Activated CD8-positive, alpha-beta T cell treated with anti-CD3 and anti-CD28 coated beads for 36 hours (primary cell): ENCODE measurements around the gene NRTN. TPM values are rescaled to one million over a fixed set of nuclear protein-coding genes. Genes with fewer than 3 reads are reported as not detected.

Experiments
- ATAC-seq: fragments of 200-7000 bp; cut with Tn5 transposase; one replicate; pipeline ENCODE4 v1.10.0; 2021; ENCODE audit warnings: mild to moderate bottlenecking, moderate library complexity
- CTCF ChIA-PET: fragments of 350-600 bp; sonication (Branson Sonifier 250); formaldehyde crosslinking; loops from one replicate; lab custom pipeline; 2021; ENCODE audit warnings: antibody characterized with exemption; lab: Charles Lee
- POLR2A ChIA-PET: fragments of 350-600 bp; sonication (Branson Sonifier 250); formaldehyde crosslinking; loops from one replicate; lab custom pipeline; 2021; ENCODE audit warnings: antibody characterized with exemption; lab: Charles Lee
- DNase-seq: peaks from one replicate; pipeline ENCODE4 v3.0.0-alpha.2; 2020
- H3K27ac Mint-ChIP-seq: one replicate; pipeline ENCODE4 v1.8.0; 2021; ENCODE audit warnings: mild to moderate bottlenecking, mixed read lengths
- H3K27me3 Mint-ChIP-seq: one replicate; pipeline ENCODE4 v1.8.0; 2021; ENCODE audit warnings: mixed read lengths
- H3K36me3 Mint-ChIP-seq: one replicate; pipeline ENCODE4 v1.8.0; 2021; ENCODE audit warnings: low read depth, mixed read lengths
- H3K4me1 Mint-ChIP-seq: one replicate; pipeline ENCODE4 v1.8.0; 2021; ENCODE audit warnings: low read depth, mixed read lengths
- H3K4me3 Mint-ChIP-seq: one replicate; pipeline ENCODE4 v1.8.0; 2021; ENCODE audit warnings: mild to moderate bottlenecking, moderate library complexity, mixed read lengths
- H3K9me3 Mint-ChIP-seq: one replicate; pipeline ENCODE4 v1.8.0; 2021; ENCODE audit warnings: mixed read lengths
- intact Hi-C: fragments of 100-400 bp; cut with micrococcal nuclease; formaldehyde crosslinking; loops from one replicate; pipeline ENCODE4 v1.10.0; 2022
- total RNA-seq, 2 experiments: library from RNA; stranded (reverse); gene quantifications; one replicate each; pipeline ENCODE4 v1.2.3, GENCODE V29; 2021
- TF ChIP-seq, protein P1 (sequence below): fragments of 200-600 bp; IDR thresholded peaks from one replicate; pipeline ENCODE4 v1.8.0; 2022; ENCODE audit warnings: antibody characterized with exemption, mild to moderate bottlenecking

Gene NRTN
- total RNA-seq, 2 experiments from 2014 or later, result 0.72 TPM; not detected in 1

- intact Hi-C loops, result no loop called here
- TF ChIP-seq, protein P1, sequence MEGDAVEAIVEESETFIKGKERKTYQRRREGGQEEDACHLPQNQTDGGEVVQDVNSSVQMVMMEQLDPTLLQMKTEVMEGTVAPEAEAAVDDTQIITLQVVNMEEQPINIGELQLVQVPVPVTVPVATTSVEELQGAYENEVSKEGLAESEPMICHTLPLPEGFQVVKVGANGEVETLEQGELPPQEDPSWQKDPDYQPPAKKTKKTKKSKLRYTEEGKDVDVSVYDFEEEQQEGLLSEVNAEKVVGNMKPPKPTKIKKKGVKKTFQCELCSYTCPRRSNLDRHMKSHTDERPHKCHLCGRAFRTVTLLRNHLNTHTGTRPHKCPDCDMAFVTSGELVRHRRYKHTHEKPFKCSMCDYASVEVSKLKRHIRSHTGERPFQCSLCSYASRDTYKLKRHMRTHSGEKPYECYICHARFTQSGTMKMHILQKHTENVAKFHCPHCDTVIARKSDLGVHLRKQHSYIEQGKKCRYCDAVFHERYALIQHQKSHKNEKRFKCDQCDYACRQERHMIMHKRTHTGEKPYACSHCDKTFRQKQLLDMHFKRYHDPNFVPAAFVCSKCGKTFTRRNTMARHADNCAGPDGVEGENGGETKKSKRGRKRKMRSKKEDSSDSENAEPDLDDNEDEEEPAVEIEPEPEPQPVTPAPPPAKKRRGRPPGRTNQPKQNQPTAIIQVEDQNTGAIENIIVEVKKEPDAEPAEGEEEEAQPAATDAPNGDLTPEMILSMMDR, result no peak
These were observed 73.0 kb downstream of the NRTN start for GRCh38 chr19:5877882-5878281.

More at GRCh38 chr19:5877882-5878281, 73.0 kb downstream of the NRTN start:
- no peak overlapping the region for H3K27ac Mint-ChIP-seq
- no peaks in the 10 kb centered on the region for H3K9me3 Mint-ChIP-seq
- no peaks in the 10 kb centered on the region for H3K4me1 Mint-ChIP-seq
- peaks cover 10% of the 10 kb centered on the region for H3K27me3 Mint-ChIP-seq
- DNase-seq (no peak), ATAC-seq (no peak)
- no peak overlapping the region for H3K4me3 Mint-ChIP-seq
- POLR2A ChIA-PET, result no interaction called here
- H3K36me3 Mint-ChIP-seq, result no peaks in the 10 kb centered on the region
- CTCF ChIA-PET, result interaction anchor here (1.1 kb wide), 1 partner anchor 74 kb away, joined by 3 read pairs; the partner anchor contains the start of gene NRTN

Other genes starting within 250 kb of the NRTN start
- under 1 TPM; 0.38 to 0.50 TPM for gene TINCR, start 237.1 kb upstream of the NRTN start, total RNA-seq
- 10 to 100 TPM; 70.8 to 78.0 TPM for gene SAFB2, start 182.3 kb upstream of the NRTN start, total RNA-seq
- gene SAFB, start 182.0 kb upstream of the NRTN start, total RNA-seq, result 100 to 1,000 TPM; 124 to 132 TPM
- 10 to 100 TPM; 49.4 TPM for gene MICOS13, start 124.6 kb upstream of the NRTN start, total RNA-seq
- gene HSD11B1L, start 124.0 kb upstream of the NRTN start, total RNA-seq, result 1 to 10 TPM; 2.7 to 3.5 TPM
- 1,000 to 10,000 TPM; 1,711 to 1,715 TPM for gene RPL36, start 114.8 kb upstream of the NRTN start, total RNA-seq
- gene LONP1, start 84.9 kb upstream of the NRTN start, total RNA-seq, result 100 to 1,000 TPM; 324 to 342 TPM
- not detected for gene CATSPERD, start 84.4 kb upstream of the NRTN start, total RNA-seq
- gene PRR22, start 20.3 kb upstream of the NRTN start, total RNA-seq, result 1 to 10 TPM; 4.4 to 5.0 TPM
- 10 to 100 TPM; 69.6 to 74.5 TPM for gene DUS3L, start 13.9 kb upstream of the NRTN start, total RNA-seq
- not detected for gene FUT6, start 34.6 kb downstream of the NRTN start, total RNA-seq
- not detected for gene FUT3, start 46.4 kb downstream of the NRTN start, total RNA-seq
- not detected for gene FUT5, start 65.5 kb downstream of the NRTN start, total RNA-seq
- gene NDUFA11, start 98.7 kb downstream of the NRTN start, total RNA-seq, result 100 to 1,000 TPM; 233 to 237 TPM
- 1 to 10 TPM; 1.2 to 2.5 TPM for gene VMAC, start 99.8 kb downstream of the NRTN start, total RNA-seq
- 1 to 10 TPM; 2.1 to 2.8 TPM for gene CAPS, start 109.2 kb downstream of the NRTN start, total RNA-seq
- 10 to 100 TPM; 74.3 to 87.5 TPM for gene RANBP3, start 173.1 kb downstream of the NRTN start, total RNA-seq